ENCODE results near the gene OPRM1.
"Not testable (repeated sequence)": the region's sequence is repeated elsewhere in the genome, so short reads cannot be mapped to it uniquely, and the experiment has no call there.

OPRM1 gene

GRCh38 chr6:154039231-154039842, at the start of gene OPRM1:
Gene OPRM1, plus strand, starts transcription at chr6:154039240. Its CDS starts 305 bp downstream, at chr6:154039545.
- peak; percentile 1 for DNase-seq (ENCODE audit: low read depth)

GRCh38 chr6:153989989-153990388, 49.1 kb upstream of the OPRM1 start:
- no peak for DNase-seq (ENCODE audit: low read depth)

- no peak for DNase-seq (ENCODE audit: low read depth)
Measured at GRCh38 chr6:153994004-153994403, 45.0 kb upstream of the OPRM1 start.

GRCh38 chr6:153994811-153995210, 44.2 kb upstream of the OPRM1 start:
- DNase-seq (ENCODE audit: low read depth): no peak

GRCh38 chr6:153997221-153997620, 41.8 kb upstream of the OPRM1 start:
- no peak for DNase-seq (ENCODE audit: low read depth)

- DNase-seq (ENCODE audit: low read depth): no peak
Measured at GRCh38 chr6:154001494-154002285, 37.4 kb upstream of the OPRM1 start.

GRCh38 chr6:154002894-154003293, 36.1 kb upstream of the OPRM1 start:
- no peak for DNase-seq (ENCODE audit: low read depth)

- DNase-seq (ENCODE audit: low read depth): no peak
Measured at GRCh38 chr6:154010371-154010770, 28.7 kb upstream of the OPRM1 start.

- DNase-seq (ENCODE audit: low read depth): no peak
Measured at GRCh38 chr6:154012852-154013251, 26.2 kb upstream of the OPRM1 start.

GRCh38 chr6:154017786-154018185, 21.3 kb upstream of the OPRM1 start:
- DNase-seq (ENCODE audit: low read depth): no peak

- no peak for DNase-seq (ENCODE audit: low read depth)
Measured at GRCh38 chr6:154030646-154031045, 8.4 kb upstream of the OPRM1 start.

GRCh38 chr6:154041001-154041400, 2.0 kb downstream of the OPRM1 start:
- DNase-seq (ENCODE audit: low read depth): no peak

- DNase-seq (ENCODE audit: low read depth): no peak
Measured at GRCh38 chr6:154053141-154053540, 14.1 kb downstream of the OPRM1 start.

- no peak for DNase-seq (ENCODE audit: low read depth)
Measured at GRCh38 chr6:154056536-154056935, 17.5 kb downstream of the OPRM1 start.

GRCh38 chr6:154057098-154057497, 18.1 kb downstream of the OPRM1 start:
- no peak for DNase-seq (ENCODE audit: low read depth)

GRCh38 chr6:154058963-154059680, 20.1 kb downstream of the OPRM1 start:
- DNase-seq (ENCODE audit: low read depth): no peak

- no peak for DNase-seq (ENCODE audit: low read depth)
Measured at GRCh38 chr6:154060076-154060475, 21.0 kb downstream of the OPRM1 start.

- DNase-seq (ENCODE audit: low read depth): no peak
Measured at GRCh38 chr6:154070041-154070440, 31.0 kb downstream of the OPRM1 start.

GRCh38 chr6:154070657-154071056, 31.6 kb downstream of the OPRM1 start:
- no peak for DNase-seq (ENCODE audit: low read depth)

- DNase-seq (ENCODE audit: low read depth): no peak
Measured at GRCh38 chr6:154071236-154071635, 32.2 kb downstream of the OPRM1 start.

GRCh38 chr6:154071711-154072110, 32.7 kb downstream of the OPRM1 start:
- DNase-seq (ENCODE audit: low read depth): no peak

- not testable (repeated sequence) for DNase-seq (ENCODE audit: low read depth)
Measured at GRCh38 chr6:154078596-154078995, 39.6 kb downstream of the OPRM1 start.

Data from stimulated activated CD8-positive, alpha-beta memory T cell treated with anti-CD3 and anti-CD28 coated beads, Interleukin-15, amount 100 ng/mL, for 1 hour (primary cell).